ENCODE data around the gene PIGL.
"Not testable (repeated sequence)": the region's sequence is repeated elsewhere in the genome, so short reads cannot be mapped to it uniquely, and the experiment has no call there.

PIGL gene

DNA sequence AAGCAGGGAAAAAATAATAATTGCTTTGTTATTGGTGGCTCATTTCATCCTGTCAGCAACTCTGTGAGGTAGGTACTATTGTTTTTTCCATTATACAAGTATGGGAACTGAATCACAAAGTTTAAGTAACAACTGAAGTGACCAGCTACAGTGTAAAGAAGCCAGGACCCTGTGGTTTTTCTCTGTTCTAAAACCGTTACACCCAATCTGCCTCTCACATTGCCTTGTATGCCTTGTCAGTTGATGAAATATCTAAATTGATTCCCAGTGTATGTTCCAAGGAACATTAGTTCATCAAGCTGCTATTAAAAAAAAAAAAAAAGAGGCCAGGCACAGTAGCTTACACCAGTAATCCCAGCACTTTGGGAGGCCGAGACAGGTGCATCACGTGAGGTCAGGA lies 5.4 kb downstream of the PIGL start:
- DNase-seq = no peak

- DNase-seq = not testable (repeated sequence)
These were observed 13.0 kb downstream of the PIGL start for GRCh38 chr17:16229912-16230561.

DNA sequence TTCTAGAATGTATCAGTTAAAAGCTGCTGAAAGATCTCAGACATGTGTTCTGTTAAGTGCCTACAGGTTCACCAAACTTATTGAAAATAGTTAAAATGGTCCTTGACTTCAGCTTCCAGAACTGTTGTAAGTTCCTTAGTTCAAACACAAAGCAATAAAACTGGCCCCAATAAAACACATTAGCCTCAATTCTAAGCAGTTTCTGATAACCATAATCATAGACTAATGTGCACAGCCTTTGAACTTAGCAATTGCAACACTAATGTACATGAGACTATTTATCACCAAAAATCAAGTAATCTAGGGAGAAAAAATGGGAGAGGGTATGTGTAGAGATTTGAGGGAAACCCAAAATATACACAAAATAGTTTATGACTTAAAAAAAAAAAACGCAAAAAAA lies 15.4 kb downstream of the PIGL start:
- DNase-seq = no peak

DNA sequence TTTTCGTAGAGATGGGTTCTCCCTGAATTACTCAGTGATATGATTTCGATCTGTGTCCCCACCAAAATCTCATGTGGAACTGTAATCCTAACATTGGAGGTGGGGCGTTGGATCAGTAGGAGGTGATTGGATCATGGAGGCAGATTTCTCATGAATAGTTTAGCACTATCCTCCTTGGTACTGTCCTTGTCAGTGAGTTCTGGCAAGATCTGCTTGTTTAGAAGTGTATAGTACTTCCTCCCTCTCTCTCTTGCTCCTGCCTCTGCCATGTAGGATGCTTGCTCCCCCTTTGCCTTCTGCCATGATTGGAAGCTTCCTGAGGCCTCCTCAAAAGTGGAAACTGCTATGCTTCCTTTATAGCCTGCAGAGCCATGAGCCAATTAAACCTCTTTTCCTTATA lies 22.9 kb downstream of the PIGL start:
- DNase-seq = no peak

GRCh38 chr17:16241906-16242399 lies 24.9 kb downstream of the PIGL start:
- no peak for DNase-seq

GRCh38 chr17:16243385-16243784 lies 26.4 kb downstream of the PIGL start:
- no peak for DNase-seq

DNA sequence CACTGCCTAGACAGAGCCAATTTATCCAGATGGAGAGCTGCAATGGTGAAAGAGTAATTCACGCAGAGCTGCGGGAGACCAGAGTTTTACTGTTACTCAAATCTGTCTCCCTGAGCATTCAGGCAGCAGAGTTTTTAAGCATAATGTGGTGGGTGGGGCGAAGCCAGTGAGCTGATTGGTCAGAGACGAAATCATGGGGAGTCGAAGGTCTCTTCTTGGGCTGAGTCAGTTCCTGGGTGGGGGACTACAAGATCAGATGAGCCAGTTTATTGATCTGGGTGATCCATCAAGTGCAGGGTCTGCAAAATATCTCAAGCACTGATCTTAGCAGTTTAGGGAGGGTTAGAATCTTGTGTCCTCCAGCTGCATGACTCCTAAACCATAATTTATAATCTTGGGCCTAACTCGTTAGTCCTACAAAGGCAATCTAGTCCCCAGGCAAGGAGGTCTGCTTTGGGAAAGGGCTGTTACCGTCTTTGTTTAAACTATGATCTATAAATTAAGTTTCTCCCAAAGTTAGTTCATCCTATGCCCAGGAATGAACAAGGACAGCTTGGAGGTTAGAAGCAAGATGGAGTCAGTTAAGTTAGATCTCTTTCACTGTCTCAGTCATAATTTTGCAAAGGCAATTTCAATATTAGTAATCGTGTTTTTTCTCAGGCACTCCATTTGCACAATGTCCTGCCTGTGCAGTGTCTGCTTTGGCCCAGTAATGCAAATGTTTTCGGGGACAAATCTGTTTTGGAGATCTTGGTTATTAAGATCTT lies 27.0 kb downstream of the PIGL start:
- no peak for DNase-seq

- DNase-seq = no peak
These were observed 30.6 kb downstream of the PIGL start for GRCh38 chr17:16247586-16247984.

DNA sequence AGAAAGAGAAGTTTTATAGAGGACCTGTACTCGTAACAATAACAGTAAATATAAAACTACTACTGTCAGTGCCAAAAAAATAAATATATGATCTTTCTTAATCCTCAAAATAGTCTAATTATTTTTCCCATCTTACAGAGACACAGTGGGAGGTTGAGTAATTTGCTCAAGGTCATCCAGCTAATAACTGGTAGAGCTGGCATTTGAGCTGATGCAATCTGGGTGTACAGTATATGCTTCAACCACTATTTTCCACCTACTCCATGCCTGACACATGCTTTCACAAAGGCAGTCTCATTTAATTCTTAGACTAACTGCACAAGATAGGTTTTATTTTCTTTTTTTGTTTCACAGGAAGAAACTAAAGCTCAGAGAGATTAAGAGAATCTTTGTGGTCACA lies 33.6 kb downstream of the PIGL start:
- DNase-seq = peak; percentile 50 to 69 (median 59)

GRCh38 chr17:16251043-16251442 lies 34.0 kb downstream of the PIGL start:
- DNase-seq = no peak

DNA sequence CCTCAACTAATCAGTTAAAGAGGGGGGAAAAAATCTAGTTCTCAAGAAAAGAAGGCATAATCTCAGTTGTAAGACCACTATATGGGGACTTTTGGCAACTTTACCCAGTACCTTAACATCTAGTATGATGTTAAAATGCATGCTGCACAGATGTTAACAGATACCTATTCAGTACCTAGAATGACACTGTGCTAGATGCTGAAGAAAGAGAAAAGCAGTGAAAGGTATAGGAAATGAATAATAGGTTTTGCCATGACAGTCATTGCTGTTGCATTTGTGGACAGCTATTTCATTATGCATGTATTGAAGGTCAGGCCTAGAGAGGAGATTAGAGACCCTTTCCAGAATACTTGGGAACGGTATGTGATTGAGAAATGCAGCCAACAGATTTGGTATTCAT lies 34.5 kb downstream of the PIGL start:
- DNase-seq = no peak

GRCh38 chr17:16254773-16255400 lies 37.9 kb downstream of the PIGL start:
- peak in 1 of 3 donors; percentile 31 for DNase-seq

- DNase-seq = peak in 1 of 3 donors; percentile 27
These were observed 38.5 kb downstream of the PIGL start for GRCh38 chr17:16255481-16255921.

GRCh38 chr17:16258901-16259300 lies 41.9 kb downstream of the PIGL start:
- peak in 1 of 3 donors; percentile 7 for DNase-seq

DNA sequence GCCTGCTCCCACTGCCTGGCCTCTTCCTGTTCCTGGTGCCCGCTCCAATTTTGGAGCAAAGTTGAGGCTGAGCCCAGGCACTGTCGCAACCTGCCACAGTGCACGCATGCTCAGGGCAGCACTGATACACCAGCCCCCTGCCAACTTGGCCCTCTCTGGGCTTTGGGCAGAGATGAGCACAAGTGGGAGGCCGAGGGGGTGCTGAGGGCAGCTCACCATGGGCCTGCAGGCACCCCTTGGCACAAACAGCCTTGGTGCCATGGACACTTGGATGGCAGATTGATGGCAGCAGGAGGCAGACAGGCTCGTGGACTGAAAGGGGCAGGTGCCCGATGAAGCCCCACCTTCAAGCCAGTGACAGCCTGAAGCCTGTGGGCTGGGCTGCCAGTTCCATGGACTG lies 42.9 kb downstream of the PIGL start:
- no peak for DNase-seq

- no peak for DNase-seq
These were observed 44.0 kb downstream of the PIGL start for GRCh38 chr17:16261049-16261448.

- DNase-seq = no peak
These were observed 45.2 kb downstream of the PIGL start for GRCh38 chr17:16262201-16262600.

- DNase-seq = no peak
These were observed 50.2 kb downstream of the PIGL start for GRCh38 chr17:16267174-16267573.

GRCh38 chr17:16269658-16270057 lies 52.6 kb downstream of the PIGL start:
- DNase-seq = no peak

GRCh38 chr17:16272111-16272840 lies 55.3 kb downstream of the PIGL start:
- no peak for DNase-seq

- no peak for DNase-seq
These were observed 56.5 kb downstream of the PIGL start for GRCh38 chr17:16273499-16273898.

DNA sequence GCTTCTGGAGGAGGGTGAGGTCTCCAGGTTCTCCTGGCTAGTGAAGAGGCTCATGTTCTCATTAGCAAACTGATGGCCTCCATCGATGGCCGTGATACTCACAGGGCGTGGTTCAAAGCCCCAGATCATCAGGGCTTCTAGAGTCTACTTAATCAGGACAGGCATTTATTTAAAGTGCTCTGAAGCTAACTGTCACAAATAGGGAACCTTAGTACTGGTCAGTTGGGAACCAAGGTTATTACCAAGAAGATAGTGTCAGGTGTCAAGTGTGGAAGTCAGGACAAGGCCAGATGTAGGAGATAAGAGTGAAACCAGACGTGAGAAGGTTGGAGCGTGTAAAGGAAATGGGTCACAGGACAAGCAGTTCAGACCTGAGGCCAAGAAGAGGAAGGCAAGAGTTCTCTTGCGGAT lies 56.9 kb downstream of the PIGL start:
- DNase-seq = no peak

- DNase-seq = no peak
These were observed 58.0 kb downstream of the PIGL start for GRCh38 chr17:16275024-16275423.
